Inflammatory macrophage (primary cell): ENCODE data around the gene CPEB1.
"Not testable (repeated sequence)": the region's sequence is repeated elsewhere in the genome, so short reads cannot be mapped to it uniquely, and the experiment has no call there.

Experiments used
- DNase-seq, 2 donors: peaks; one replicate each; pipeline ENCODE4 v3.0.0-alpha.2; 2020 to 2022

Gene CPEB1

DNA sequence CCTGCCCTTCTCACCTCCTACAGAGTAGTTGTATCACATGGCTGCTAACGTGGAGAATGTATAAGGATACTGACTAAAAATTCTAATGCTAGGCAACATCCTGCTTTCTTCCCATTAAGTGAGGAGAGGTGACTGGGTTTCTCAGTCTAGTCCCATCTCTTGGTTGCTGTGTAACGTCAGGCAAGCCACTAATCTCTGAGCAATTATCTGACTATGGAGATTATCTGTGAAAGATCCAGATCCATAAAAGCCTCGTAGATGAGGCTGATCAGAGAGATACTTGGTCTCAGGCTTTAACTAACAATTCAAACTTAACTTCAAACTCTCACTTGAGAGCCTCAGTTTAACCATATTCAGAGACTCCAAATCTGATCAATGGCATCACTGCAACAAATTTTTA lies 102.2 kb downstream of the CPEB1 start:
- DNase-seq = no peak

DNA sequence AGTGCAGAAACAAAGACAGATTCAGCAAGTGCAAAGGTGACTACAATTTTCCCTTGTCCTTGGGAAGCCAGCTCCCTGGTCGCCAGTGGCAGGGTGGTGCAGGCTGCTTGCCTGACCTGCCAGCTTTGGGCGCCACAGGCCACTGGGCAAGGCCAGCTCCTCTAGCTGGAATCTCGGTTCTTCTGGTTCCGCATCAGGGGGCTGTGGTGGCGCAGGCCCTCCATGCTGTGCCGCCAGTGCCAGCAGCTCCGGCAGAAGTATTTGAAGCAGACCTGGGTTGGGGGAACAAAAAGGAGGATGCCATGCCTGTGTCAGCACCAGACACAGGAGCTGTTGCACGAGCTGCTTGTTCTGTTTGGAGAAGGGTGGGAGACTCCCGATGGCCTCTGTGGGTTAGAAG lies 102.7 kb downstream of the CPEB1 start:
- no peak for DNase-seq

DNA sequence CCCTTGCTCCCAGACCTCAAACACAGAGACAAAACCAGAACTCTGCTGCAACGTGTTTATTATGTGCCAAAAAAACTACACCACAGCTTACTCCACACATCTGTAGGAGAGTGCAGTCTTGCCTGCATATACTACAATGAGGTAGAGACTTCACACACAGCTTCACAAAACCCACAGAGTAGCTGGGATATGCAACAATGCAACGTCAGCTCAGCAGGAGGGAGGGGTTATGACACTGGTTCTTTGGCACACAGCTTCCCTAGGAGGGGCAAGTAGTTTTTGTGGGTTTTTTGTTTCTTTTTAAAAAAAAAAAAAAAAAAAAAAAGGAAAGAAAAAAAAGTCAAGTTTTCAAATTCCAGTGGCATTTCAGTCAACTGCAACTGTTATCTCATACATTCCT lies 104.0 kb downstream of the CPEB1 start:
- peak; percentile 54 to 59 for DNase-seq

DNA sequence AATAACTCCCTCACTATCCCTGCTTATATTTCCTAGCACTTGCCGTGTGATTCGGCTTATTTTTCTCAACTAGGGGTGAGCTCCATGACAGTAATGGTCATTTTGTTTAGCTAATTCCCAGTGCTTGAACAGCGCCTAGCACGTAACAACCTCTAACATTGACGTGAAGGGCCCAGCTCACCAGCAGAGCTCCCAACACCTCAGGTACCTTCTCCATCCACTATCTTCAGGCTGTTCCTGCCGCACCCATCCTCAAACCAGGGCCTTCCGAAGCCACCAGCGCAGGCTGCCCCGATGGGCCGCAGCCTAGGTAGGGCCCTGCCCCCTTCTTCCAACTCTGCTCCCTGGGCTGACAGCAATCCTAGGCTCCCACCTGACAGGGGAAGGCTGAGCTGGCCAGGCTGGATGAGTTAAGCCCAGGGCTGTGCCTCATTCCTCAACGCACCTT lies 106.2 kb downstream of the CPEB1 start:
- no peak for DNase-seq

DNA sequence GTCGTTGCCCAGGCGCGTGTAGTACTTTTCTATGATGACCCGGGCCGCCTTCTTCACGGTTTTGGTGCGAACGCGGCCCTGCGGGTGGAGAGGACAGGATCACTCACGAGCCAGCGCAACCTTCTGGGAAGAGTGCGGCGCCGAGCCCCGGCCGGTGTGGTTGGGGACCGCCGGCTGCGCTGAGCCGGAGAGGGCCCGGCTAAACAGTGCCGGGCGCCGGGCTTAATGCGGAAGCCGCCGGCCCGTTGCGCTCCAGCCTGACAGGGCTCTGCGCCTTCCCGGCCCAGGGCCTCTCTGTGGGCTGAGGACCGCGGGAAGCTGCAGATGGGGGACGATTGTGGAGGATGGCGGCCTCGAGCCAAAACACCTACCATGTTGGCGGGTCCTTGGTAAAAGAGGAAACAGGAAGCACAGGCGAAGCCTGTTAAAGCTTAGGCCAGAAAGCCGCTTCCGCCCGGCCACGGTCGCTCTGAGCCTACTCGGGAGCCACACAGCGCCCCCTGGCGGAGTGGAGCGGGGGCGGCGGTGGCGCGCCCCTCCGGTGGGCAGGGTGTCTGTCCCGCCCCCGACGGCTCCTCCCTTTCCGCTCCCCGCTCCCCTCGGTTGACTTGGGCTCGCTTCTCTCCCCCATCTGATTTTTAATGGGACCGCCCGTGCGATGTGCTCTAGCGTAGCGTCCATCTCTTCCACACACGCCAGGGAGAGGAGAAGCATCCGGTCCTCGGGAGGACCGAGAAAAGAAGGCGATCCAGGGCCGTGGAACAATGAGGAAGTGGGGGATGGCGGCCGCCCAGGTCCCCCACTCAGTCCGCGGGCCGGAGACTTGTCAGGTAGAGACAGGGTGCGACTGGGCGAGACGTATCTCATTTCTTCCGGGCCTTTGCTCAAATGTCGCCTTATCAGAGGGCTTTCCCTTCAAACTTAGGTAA lies 106.8 kb downstream of the CPEB1 start, which contains the start of gene RPS17:
TSS of gene RPS17 (minus strand) at position 403 of the 929 bp plus-strand sequence. CDS start at position 374, 29 bp downstream.
- peak; percentile 98 for DNase-seq

DNA sequence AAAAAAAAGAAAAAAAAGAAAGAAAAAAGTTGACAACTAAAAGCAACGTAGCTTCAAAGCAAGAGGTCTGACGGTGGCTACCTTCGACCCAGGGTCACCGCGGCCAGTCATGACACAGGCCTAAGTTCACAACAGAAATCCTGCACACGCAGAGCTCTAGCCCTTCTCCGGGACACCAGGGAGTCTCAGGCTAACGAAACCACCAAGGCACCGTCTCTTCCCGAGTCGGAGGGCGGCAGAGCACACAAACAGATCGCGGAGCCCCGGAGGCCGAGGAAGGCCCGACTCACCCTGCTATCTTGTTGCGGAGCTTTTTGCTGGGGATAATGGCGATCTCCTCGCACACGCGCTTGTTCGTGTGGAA lies 107.5 kb downstream of the CPEB1 start:
- DNase-seq = peak; percentile 14 to 27

DNA sequence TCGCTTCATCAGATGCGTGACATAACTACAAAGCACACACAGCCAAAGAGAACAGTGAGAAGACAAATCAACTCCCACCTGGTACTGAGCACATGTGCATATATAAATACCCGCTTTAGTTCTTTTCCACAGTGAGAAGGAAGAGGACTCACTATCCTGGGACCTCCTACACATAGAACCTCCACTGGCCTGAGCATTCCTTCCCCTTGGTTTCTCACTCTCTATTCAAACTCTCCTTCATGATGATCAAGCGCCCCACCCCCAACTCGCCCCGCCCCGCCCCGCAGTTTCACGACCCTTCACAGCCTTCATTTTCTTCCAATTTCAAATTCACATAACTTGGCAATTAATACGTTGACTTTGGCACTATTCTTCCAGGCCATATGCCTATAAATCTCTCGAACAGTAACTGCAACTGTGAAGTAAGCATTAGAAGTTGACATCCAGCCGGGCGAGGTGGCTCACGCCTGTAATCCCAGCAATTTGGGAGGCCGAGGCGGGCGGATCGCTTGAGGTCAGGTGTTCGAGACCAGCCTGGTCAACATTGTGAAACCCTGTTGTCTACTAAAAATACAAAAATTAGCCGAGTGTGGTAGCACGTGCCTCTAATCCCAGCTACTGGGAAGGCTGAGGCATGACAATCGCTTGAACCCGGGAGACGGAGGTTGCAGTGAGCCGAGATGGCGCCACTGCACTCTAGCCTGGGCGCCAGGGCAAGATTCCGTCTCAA lies 108.0 kb downstream of the CPEB1 start:
- no peak for DNase-seq

DNA sequence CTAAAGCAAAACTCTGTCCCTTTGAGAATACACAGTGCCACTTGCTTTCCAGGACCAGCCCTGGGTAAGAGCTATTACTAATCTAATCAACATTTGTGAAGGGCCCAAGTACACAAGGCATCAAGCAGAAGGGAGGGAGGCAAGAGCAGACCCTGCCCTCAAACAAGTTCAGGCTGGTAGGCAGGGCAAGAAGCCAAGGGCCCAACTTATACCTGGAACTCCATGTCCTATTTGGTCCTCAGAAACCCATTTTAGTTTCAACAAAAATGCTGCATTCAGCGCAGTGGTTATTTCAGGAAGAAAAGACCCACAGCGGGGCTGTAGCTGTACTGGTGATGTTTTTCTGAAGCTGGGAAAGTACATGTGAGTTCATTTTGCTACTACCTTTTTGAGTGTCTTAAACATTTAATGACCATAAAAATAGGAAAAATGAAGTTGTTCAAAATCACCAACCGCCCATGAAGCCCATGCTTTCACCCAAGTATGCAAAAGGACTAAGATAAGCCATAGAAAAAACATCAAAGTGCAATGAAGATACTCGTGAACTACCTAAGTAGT lies 109.7 kb downstream of the CPEB1 start:
- DNase-seq = no peak

DNA sequence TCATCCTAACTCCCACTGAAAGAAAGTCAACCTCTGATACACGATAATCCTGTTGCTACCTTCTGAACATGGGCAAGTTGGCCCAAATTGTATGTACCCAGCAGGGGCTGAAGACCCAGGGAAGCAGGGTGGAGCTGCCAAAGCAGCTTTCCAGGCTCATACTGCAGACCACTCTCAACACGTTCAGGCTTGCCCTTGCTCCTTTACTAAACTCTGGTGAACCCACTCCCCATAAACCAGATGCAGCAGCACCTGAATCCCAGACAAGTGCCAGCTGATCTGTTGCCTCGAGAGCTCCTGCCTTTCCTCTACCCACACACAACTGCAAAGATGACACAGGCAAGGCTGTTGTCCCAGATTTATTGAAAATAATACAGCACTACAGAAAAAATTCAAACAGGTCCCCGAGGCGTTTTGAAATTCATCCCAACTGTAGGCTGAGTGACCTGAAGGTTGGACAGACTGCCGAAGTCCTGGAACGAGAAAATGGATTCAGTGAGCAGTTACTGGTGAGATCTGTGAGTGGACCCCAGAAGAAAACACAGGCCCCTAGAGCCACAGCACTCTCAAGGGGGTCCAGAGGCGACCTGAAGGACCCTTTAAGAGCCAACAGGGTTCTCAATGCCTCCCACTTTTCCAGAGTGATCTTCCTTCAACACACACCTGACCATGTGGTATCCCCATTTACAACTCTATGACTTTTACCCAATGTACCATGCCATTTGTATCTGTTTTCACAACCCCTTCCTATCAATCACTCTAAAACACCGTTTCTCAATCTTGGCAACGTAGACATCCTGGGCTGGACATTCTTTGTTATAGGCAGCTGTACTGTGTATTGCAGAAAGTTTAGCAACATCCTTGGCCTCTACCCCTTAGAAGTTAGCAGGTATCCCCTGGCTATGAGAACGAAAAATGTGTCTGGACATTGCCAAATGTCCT lies 110.5 kb downstream of the CPEB1 start:
- DNase-seq = peak in 1 of 2 donors; percentile 1

DNA sequence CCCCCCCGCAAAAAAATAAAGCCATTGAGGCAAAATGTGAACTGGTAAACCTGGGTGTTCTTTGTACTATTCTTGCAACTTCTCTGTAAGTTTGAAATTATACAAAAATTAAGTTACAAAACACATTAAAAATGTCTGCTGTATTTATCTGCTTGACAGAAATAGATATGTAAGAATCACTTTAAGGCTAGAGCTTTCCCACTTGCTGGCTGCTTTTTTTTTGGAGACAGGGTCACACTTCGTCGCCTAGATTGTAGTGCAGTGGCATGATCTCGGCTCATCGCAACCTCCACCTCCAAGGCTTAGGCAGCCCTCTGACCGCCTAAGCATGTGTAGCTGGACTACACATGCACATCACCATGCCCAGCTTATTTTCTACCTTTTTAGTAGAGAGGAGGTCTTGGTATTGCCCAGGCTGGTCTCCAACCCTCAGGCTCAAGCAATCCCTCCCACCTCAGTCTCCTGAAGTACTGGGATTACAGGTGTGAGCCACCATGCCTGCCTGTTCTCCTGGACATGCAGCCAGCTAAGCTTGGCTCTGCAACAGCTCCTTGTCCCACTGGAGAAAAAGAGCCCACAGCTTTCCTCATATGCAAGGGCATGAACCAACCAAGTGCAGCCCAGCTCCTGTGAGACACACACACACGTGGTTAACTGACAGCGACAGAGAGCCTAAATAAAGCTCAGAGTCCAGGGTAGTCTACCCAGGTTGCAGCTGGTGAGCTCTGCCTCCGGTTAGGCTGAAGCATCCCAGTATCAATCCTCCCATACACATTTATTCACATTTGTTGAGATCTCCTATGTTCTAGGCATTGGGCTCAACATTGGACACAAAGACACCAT lies 111.4 kb downstream of the CPEB1 start:
- DNase-seq = peak in 1 of 2 donors; percentile 0

DNA sequence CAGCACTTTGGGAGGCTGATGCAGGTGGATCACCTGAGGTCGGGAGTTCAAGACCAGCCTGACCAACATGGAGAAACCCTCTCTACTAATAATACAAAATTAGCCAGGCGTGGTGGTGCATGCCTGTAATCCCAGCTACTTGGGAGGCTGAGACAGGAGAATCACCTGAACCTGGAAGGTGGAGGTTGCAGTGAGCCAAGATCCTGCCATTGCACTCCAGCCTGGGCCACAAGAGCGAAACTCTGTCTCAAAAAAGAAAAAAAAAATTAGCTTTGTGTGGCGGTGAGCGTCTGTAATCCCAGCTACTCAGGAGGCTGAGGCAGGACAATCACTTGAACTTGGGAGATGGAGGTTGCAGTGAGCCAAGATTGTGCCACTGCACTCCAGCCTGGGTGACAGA lies 112.0 kb downstream of the CPEB1 start:
- not testable (repeated sequence) for DNase-seq

DNA sequence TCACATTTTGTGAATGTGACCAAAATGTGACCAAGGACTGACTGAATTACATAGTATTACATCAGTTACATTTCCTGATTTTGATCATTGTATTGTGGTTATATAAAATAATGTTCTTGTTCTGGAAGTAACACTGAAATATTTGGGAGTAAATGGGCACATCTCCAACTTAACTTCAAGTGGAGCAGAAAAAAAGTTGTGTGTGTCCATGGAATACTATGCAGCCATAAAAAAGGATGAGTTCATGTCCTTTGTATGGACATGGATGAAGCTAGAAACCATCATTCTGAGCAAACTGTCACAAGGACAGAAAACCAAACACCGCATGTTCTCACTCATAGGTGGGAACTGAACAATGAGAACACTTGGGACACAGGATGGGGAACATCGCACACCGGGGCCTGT lies 112.7 kb downstream of the CPEB1 start:
- DNase-seq = peak in 1 of 2 donors; percentile 2

DNA sequence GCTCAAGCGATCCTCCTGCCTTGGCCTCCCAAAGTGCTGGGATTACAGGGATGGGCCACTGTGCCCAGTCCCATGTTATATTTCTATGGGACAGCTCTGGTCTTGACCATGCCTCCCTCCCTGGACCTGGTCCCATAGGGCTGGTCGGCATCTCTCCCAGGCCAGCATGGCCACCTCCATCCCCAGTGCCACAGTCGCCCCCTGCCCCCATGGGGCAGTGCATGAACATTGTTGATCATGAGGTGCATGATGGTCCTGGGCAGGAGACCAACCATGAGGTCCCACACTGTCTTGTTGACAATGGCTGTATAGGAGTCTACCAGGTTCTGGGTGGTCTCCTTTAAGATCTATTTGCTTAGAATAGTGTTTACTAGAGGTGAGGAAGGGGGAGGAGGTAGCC lies 113.4 kb downstream of the CPEB1 start:
- no peak for DNase-seq

DNA sequence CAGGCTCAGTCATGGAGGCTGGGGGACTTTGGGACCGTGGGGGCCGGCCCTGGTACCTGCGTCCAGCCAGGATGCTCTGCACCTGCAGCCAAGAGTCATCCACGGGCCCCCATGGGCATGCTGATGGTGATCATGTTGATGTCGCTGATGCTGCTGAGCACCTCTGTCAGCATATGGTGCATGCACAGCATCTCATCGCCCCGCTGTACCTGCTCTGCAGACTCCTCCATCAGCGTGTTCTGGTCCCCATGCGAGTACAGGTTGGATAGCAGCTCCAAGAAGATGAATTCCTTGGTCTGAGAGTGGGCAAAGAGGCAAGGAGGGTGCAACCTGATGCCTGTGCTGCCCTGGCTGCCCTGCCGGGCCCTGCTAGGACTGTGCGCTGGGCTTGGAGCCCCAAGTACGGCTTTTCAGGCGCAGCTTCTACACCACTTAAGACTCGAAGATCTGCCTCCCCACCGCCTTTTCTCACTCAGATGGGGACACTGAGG lies 114.1 kb downstream of the CPEB1 start:
- peak in 1 of 2 donors; percentile 1 for DNase-seq

DNA sequence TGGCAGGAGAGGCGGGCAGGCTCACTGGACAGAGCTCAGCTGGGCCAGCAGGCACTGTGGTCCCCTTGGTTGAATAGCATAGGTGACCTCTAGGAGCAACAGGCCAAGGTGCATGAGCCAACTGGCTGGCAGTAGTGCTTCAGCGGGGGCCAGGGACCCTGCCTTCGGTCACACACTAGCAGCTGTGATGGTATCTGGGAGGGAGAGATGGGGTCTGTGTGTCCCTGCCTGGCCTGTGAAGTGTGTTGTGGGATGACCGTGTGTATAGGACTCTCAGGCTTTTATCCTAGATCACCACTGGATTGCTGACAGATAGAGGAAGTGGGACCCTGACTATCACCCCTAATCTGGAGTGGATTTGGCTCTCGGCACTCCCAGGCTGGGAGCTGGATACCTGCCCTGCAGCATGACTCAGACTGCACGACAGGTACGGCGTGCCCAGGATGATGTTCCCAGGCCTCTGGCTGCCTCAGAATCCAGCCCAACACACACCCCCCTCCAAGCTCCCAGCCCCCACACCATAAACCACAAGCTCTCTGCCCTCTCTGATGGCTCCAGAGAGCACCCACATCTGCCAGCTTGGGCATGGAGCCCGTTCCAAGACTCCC lies 114.7 kb downstream of the CPEB1 start:
- DNase-seq = peak in 1 of 2 donors; percentile 1

DNA sequence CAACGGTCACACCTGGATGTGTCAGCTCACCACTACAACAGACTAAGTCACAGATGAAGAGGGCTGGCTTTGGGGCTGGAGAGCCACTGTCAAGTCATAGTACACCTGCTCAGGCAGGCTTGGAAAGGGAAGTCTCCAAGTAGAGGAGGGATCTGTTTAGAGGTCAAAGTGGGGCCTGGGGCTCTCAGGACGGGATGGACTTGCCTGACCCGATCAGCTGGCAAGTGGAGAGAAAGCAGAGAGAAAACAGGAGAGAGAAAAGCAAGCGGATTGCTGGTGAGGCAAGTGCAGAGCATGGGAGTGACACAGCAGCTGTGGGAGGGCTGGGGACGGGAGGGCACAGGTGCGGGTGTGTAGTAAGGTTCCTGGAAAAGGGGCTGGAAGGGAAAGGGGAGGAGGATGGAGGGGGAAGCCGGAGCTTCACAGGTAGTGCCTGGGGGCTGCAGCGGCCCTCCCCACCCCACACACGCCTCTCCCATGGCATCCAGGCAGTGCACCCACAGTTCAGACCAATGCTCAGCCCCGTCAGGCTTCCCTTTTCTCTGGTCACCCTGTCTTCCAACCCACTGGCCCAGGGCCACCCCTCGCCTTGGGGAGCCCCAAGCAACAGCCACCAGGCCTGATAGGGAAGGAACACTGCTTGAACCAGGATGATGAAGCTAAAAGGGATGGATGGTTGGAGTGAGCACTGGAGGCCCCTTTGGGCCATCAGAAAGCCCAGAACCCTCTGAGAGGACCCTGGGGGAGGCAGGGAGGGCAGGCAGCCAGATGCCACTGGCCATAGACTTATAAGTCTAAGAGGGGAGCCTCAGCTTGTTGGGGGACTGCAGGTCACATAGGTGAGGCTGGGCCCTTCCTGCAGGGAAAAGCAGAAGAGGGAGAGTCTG lies 115.4 kb downstream of the CPEB1 start:
- DNase-seq = peak in 1 of 2 donors; percentile 0

DNA sequence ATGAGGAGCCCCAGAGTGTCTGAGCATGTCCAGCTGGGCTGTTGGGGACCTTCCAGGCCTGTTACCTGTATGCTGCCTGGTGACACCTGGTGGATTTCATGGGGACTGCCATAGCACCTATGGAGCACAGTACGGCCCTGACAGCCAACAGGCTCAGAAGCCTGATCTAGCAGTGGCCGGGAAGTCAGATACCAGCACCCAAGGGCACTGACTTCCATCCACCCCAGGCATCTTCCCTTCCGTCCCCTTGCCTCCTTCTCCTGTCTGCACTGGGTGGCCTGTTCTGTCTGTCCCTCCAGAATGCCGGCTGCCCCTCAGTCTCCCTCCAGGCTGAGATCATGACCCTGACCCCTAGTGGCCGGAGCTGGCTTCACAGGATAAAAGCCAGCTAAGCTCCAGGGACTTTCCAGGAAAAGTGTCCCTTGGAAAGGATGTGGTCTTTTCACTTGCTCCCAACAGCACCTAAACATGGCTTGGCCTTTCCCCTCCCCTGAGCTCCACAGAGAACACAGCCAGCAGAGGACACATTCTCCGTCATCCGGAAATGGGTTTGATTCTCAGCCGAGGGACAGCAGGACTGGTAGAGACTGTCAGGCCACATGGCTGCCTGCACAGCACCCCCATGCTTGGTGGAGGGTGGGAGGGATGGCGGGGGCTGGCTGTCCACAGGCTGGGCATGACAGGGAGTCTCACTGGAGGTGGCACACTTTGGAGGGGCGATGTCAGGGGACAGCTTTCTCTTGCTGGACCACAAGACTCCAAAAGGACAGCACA lies 116.4 kb downstream of the CPEB1 start:
- peak; percentile 21 to 49 for DNase-seq

DNA sequence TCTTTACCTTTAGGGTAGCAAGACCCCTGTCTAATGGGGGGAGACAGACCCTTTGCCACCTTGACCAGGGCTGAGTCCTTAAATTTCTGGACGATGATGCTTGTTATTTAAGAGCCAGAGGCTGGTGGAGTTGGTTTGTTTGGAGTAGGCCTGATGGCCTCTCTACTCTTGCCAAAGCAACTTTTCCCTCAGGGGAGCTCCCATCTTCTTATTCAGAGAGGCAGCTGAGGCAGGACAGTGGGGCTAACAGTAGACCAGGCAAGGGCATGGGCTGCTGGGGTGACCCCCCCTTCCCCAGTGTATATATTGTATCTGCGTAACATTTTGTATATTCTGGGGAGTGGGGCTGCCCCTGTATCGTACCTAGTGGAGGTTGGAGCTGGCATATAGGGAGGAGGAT lies 117.2 kb downstream of the CPEB1 start:
- peak in 1 of 2 donors; percentile 1 for DNase-seq

DNA sequence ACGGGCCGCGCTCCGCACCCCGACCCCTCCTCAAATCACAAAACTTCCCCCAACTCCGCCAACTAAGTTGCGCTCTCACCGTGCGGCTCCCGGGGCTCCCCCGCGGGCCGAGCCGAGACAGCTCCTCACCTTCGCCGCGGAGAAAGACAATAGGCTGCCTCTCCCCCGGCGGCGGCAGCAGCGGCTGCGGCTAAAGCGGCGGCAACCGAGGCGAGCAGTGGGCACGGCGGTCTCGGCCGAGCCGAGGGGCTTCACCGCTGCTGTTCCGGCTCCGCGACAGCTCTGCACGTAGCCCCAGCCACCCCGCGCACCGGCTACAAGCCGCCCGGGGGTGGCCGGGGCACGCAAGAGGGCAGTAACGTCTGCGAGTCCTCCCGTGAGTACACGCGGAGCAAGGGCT lies 133.6 kb downstream of the CPEB1 start:
- not testable (repeated sequence) for DNase-seq
